ENCODE results near the gene EAF2.

- no peak for TF ChIP-seq CTCF (IDR thresholded peaks at IDR 0.05)
- TF ChIP-seq POLR2A (IDR thresholded peaks at IDR 0.05) = no peak
Observed at GRCh38 chr3:121918779-121919483, 83.9 kb downstream of the EAF2 start.

Measured in lower leg skin (tissue), 3 donors.